Fibroblast of skin of left quadriceps (primary cell): Measurements from ENCODE around the gene SS18.

Experiments used
- DNase-seq, 2 experiments: peaks; one replicate each; pipeline ENCODE4 v3.0.0-alpha.2; 2013; ENCODE audit warnings: low read depth in 2 of 2

SS18 gene

DNA sequence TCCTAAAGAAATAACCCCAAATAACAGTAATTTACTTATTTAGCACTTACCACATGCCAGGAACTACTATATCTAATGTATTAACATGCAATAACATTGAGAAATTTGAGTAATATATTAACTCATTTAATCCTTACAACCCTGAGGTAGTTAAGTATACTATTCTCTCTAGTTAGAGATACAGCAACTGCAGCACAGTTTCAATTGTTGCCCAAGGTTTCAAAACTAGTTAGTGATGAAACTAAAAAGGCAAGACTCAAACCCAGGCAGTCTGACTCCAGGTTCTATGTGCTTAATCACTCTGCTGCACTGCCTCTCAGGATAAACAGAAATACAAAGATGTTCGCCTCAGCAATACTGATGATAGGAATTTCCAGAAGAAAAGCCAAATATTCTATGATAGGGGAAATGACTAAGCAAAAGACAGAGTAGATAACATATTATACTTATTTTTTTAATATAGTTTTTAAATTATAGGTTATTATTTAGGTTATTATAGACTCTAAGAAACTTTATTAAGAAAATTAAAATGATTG lies 88.0 kb downstream of the SS18 start:
- no peak for DNase-seq

DNA sequence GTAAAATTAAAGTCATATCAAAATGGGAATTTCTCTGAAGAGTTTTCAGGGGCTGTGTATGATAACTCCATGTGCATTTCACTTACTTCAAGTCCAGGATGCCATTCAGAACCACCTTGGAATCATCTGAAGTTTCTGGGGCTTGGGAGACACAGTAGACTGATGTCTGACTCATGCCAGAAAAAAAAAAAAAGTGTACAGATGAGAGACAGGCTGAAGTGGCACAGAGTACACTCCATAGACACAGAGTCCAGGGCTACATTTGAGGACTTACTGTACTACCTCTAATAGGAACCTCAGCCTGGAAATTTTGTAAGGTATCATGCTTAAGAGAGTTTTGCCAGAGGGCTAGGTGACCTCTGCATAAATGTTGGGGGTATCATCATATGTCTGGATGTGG lies 92.0 kb downstream of the SS18 start:
- no peak for DNase-seq

DNA sequence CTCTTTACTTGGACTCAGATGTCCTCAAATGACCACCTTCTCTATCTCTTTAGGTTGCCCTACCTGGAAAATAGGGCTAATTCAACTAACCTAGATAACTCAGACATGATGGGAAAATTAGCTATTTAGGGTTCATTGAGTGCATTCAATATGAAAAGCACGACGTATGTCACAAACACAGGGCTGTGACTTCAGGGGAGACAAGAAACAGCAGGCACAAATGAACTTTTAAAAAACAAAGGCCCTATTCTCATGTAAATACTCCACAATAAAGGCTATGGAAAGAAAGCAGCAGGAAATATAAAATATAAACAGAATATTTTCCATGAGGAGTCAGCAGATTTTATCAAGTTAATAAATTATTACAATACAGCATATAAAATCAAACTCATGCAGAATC lies 97.8 kb downstream of the SS18 start:
- no peak for DNase-seq

DNA sequence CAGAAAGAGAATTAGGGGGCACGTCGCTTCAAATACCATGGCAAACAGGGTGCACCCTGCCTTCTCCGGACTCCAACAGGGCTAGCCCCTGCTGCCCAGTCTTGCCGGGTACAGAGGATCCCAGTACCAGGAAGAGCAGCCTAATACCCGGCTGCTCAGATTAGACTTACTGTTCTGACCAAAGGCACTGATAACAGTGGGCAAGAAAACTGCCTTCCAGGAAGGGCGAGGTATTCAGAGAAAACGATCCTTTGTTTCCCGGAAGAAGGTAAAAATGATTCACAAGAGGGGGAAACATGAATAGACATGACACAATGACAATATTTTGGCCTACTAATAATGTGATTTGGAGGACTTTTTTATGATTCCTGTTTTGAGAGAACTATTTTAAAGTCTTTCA lies 99.9 kb downstream of the SS18 start:
- no peak for DNase-seq

- DNase-seq: no peak
These were observed 104.6 kb downstream of the SS18 start for GRCh38 chr18:25985707-25986394.

DNA sequence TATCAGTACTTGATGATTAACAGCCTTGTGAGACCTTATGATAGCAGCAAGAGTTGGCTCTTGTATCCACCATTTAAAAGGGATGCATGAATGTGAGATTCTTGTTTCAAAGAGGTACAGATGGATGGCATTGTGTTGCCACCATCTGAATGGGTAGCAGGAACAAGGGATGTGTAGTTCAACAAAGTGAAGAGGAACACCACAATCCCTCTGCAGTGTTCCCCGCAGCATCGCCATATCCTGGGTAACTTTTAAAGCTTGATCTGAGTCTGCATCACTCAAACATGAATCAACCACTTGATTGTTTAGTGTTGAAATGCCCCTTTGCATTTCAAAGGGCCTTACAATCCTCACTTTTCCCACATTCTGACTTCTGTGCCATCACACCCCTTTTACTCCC lies 106.7 kb downstream of the SS18 start:
- DNase-seq: no peak

- no peak for DNase-seq
These were observed 107.5 kb downstream of the SS18 start for GRCh38 chr18:25982961-25983360.

- DNase-seq: no peak
These were observed 108.3 kb downstream of the SS18 start for GRCh38 chr18:25982153-25982552.

- DNase-seq: no peak
These were observed 110.9 kb downstream of the SS18 start for GRCh38 chr18:25979369-25980040.

DNA sequence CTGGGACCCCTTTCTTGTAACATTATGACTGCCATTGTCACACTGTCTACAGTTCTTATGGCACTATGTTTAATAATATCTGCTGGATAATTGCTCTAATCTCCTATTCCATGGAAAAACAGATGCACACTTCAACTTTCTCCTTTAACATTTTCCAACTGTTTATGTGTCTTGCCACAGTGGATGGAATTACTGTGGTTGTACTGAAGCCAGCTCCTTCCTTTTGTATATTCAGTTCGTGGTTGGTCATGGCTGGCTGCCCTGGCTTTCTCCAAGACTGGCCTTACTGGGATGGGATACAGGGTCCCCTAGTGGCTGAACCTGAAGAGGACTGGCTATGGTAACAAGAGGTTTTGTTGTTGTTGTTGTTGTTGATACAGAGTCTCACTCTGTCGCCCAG lies 113.9 kb downstream of the SS18 start:
- no peak for DNase-seq

DNA sequence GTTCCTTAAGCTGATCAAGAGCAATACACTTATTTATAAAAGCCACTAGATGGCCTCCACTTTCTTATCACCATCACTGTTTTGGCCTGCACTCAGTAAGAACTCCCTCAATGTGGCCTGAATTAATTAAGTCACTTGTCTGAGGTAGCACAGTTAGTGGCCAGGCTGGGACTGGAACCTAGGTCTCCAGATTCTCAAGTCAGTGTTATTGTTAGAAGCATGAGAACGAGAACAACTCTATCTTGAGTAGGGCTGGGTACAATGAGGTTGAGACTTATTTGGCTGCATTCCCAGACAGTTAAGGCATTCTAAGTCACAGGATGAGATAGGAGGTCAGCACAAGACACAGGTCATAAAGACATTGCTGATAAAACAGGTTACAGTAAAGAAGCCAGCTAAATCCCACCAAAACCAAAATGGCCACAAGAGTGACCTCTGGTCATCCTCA lies 115.8 kb downstream of the SS18 start:
- no peak for DNase-seq
